Suppressor macrophage (primary cell): ENCODE results near the gene BEND3.
"Not testable (repeated sequence)": the region's sequence is repeated elsewhere in the genome, so short reads cannot be mapped to it uniquely, and the experiment has no call there.

Experiments used
- DNase-seq, 4 experiments: peaks; one replicate each; pipeline ENCODE4 v3.0.0-alpha.2; 2020 to 2022
- total RNA-seq, 17 experiments: gene quantifications; one replicate each; lab custom pipeline; 2026; ENCODE audit warnings: mixed read lengths in 6 of 17, inconsistent platforms in 3 of 17; lab: John Stamatoyannopoulos, UW

The BEND3 gene
- 0.62 to 11.8 (median 5.6) reads per million in 17 experiments for total RNA-seq

DNA sequence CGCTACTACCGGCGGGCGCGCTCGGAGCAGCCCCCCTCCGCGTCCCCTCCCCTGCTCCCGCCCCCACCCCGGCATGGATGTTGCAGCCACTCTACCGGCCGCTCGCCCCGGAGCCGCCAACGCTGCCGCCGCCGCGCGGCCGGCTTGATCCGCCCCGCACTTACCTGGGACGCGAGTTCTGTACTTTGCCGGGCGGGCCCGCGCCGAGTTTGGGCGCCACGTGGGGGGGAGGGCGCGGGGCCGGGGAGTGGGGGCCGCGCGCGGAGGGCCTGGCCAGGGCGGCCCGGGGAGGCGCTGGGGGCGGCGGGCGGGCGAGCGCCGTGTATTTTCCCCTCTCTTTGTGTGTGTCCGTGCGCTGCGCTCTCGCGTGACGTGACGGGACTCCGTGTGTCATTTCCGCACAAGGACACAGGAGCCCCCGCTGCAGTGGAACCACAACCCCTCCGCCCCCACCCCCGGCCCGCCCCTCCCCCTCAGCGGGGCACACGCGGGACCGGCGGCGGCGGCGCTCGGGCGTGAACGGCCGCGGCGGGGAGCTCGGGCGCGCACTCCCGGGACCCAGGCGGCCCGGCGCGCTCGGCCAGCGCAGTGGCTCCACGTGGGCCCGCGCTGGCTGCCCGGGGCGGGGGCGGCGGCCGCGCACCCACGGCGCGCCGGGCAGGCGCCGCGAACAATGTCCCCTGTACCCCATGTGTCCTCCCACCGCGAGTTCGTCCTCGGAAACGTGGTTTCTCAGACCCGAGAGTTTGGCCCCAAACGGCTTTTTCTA, at the start of gene BEND3:
BEND3 (minus strand) TSS at position 590 of the 769 bp plus-strand sequence. CDS start 16,230 bp downstream, outside the sequence.
- peak; percentile 14 to 62 (median 43) for DNase-seq

DNA sequence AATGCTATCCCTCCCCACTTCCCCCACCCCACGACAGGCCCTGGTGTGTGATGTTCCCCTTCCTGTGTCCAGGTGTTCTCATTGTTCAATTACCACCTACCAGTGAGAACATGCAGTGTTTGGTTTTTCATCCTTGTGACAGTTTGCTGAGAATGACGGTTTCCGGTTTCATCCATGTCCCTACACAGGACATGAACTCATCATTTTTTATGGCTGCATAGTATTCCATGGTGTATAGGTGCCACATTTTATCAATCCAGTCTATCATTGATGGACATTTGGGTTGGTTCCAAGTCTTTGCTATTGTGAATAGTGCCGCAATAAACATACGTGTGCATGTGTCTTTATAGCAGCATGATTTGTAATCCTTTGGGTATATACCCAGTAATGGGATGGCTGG, 49.0 kb upstream of the BEND3 start:
- DNase-seq, result not testable (repeated sequence)

DNA sequence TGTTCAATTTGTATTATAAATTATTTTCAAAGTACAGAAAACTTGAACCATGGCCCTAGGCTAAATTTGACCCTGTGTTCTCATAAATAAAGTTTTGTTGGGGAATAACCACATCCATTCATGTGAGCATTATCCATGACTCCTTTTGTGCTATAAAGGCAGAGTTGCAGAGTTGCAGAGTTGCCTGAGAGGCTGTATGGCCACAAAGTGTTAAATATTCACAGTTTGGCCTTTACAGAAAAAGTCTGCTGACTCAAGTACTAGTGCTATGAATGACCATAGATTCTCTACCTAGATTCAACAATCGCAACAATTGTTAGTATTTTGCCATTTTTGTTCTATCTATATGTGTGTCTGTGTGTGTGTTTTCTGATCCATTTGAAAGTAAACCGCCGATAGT, 46.2 kb upstream of the BEND3 start:
- no peak for DNase-seq

DNA sequence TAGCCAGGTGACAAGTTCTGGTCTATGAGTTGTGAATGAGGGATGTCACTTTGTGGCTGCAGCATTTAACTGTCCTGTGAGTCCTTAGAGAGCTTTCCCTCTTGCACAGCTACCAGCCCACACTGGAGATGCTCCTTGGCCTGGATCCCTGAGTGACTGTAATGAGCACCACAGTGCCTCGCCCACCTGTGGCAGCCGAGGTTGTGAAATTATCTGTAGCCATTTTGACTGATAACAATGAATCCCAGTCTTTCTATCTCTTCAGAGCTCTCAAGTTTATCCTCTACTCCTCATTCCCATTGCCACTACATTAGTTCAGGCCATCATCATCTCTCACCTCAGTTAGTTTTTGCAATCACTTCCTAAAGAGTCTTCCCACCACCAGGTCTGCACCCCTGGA, 41.3 kb upstream of the BEND3 start:
- no peak for DNase-seq

DNA sequence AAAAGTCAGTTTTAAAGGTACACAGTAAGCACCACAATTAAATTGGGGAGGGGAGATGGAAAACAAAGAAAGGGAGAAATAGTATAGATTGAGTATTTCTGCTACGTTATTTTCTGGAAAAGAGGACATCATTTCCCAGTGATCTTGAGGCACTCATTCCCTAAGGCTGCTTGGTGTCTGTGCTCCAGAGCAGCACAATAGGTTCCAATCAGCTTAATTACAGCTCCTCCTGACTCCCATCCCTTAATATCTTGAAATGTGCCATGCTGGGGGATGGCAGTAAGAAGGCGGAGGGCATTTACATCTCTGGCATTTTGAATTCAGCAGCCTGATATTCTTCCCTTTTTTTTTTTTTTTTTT, 39.5 kb upstream of the BEND3 start:
- DNase-seq, result no peak

DNA sequence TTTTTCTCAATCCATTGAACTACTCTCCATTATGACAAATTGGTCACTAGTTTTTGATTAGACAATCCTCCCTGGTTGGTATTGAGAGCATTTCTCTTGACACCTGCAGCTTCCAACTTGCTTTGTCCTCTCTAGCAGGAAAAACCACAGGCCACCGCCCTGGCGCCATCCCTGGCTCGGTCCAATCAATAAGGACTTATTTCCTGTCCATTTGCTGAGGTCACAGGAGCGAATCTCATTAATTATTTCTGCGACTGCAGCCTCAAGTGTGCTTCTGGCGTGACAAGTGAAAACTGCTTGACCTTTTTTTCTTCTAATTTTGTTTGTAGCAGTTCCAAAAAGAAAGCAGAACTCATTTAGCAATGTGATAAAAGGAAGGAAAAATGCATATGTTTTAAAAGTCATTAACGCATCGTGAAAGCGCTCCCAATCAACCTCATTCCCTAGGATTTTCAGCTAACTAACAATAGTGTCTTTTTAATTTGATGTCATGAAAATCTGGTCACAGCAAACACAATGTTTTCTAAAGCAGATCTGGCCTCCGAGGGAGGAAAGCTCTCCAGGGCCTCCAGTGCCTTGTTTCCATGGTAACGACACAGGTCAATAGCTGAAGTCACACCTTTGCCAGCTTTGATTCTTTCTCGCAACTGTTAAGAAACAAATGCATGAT, 39.0 kb upstream of the BEND3 start:
- no peak for DNase-seq

DNA sequence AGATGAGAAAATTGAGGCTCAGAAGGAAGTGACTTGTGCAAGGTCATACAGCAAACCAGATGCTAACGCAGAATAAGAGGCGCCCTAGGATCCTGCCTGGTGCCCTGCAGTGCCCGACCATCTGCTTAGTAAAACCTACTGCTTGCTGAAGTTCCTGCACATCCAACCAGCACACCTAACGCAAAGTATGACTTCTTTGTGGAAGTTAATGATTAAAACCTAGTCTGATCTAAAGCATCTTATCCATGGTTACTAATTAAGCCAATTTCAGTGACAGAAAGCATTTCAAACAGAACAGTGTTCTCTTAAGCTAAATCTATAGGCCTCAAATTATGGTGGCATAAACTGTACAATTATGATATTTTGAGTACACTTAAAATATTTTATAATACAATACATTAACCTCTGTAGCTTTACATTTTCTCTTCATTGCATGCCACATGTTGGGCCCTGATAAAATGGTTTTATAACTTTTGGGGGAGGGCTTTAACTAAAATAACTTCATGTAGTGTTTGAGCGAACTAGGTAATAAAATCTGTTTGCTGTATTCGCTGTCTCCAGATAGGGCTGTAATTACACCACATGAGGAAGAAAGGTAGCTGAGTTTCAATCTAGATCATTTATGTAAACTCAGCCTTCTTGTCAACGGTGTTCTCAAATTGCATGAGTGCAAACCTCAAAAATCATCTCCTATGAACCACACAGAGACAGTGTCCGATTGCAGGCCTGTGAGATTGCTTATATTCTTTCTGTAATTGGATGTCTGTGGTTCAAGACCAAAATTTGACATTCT, 37.5 kb upstream of the BEND3 start:
- DNase-seq, result no peak

DNA sequence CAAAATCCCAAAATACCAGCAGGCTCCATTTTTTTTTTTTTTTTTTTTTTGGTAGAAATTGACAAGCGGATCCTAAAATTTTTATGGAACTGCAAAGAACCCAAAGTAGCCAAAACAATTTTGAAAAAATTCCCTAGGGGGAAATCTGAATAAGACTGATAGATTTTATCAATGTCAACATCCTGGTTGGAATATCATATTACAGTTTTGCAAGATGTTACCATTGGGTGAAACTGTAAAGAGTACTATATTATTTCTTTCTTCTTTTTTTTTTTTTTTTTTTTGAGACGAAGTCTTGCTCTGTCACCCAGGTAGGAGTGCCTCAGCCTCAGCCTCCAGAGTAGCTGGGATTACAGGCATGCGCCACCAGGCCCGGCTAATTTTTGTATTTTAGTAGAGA, 29.4 kb upstream of the BEND3 start:
- no peak for DNase-seq

DNA sequence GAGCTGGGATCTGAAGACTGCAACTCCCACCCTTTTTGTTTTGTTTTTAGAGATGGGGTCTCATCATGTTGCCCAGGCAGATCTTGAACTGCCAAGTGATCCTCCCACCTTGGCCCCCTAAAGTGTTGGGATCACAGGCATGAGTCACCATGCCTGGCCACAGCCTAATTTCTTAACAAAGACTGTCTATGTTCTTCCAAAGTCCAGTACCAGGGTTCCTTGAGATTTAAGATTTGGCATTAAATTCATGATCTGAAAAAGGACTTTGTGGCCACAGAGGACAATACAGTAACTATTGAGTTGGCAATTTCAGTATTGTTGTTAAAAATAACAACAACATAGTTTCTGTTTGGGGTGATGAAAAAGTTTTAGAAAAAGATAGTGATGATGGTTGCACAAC, 28.7 kb upstream of the BEND3 start:
- no peak for DNase-seq

DNA sequence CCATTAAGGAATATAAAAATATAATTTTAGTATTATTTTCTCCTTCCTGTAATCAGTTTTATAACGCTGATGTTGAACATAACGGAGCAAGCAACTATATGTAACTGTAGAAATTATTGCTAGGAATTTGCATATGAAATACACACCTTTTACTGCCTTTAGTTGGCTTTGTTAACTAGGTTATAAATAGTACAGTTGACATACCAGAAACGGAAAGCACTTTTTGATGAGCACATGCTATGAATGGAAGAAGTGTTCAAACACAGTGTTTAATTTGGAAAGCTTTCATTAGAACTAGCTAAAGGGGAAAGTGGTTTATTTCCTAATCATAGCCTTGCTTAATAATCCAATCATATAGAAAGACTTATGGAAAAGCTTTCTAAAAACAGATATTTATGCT, 25.3 kb upstream of the BEND3 start:
- no peak for DNase-seq

DNA sequence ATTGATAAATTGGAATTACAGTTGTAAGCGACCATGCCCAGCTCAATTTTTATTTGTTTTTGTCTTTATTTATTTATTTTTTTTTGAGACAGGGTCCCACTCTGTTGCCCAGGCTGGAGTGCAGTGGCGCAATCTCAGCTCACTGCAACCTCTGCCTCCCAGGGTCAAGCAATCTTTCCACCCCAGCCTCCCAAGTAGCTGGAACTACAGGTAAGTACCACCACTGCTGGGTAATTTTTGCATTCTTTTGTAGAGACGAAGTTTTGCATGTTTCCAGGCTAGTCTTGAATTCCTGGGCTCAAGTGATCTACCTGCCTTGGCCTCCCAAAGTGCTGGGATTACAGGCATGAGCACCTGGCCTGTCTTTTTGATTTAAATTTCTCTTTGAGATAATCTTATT, 21.0 kb upstream of the BEND3 start:
- DNase-seq, result not testable (repeated sequence)

DNA sequence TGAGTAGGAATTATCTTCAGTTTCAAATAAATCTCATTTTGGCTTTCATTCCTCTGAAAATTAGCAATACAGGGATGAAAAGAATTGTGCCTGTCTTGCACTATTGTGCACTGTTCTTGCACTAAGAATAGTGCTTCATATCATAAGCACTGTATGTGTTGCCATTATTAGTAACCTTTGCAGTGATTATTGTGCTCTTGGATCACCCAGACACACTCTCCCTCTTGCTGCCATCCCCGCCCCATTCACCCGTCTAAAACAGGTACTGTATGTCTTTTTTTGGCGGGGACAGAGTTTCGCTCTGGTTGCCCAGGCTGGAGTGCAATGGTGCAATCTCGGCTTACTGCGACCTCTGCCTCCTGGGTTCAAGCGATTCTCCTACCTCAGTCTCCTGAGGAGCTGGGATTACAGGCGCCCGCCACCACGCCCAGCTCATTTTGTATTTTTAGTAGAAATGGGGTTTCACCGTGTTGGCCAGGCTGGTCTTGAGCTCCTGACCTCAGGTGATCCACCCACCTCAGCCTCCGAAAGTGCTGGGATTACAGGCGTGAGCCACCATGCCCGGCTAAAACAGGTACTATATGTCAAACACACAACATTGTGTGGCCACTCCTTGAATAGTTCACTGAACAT, 19.8 kb upstream of the BEND3 start:
- not testable (repeated sequence) for DNase-seq

DNA sequence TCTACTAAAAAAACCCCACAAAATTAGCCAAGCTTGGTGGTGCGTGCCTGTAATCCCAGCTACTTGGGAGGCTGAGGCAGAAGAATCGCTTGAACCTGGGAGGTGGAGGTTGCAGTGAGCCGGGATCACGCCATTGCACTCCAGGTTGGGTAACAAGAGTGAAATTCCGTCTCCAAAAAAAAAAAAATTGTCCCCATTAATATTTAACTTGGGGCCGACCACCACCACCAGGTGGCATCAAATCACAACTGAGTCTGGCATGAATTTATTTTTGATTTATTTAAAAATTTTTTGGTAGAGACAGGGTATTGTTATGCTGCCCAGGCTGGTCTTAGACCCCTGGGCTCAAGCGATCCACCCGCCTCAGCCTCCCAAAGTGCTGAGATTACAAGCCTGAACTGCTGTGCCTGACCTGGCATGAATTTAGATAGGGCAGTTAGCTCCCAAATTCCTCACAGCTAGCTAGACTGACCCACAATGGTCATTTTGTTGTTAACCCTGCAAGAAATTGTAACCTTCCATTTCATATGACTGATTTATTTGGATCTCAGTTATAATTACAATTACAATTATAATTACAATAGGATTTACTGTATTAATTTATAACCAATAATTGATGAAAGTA, 17.1 kb upstream of the BEND3 start:
- peak; percentile 12 to 45 (median 20) for DNase-seq

DNA sequence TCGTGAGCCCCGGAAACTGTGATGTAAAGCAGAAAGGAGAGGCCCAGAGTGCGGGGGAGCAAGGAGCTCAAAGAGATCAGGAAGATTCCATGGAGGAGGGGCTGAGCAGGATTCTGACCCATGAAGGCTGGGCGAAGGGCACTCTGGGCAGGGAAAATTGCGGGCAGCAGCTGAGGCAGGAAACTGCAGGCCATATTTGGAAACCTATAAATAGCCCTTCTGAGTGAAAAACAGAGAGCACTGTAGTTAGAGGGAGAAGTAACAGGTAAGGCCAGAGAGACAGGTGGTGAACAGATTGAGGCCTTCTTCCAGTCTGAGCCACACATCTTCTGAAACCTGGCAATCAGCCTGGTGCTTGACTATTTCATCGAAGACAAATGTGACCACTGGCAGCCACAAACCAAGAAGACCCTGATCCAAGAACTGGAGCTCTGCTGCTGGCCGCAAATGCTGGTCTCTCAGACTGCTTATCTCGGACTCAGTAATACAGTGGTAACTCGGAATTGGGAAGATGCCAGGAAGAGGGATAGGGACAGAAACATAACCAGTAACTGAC, 14.1 kb upstream of the BEND3 start:
- DNase-seq, result no peak

DNA sequence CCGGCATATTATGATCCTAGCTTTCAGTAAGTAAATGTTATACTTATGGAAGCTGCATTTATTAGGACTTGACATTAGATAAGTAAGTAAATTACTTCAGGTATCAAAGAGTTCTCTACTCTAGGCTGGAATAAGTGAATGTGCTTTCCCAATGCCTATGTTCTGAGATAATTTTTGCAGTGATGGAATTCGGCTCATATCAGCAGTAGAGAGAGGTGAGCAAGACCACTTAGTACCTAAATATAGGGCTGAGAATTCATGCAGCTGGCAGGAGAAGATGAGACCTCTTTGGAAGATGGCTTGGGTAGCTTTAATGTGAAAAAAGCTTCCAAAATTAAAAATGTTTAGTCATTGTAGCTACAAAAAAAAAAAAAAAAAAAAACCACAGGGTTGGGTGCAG, 13.3 kb upstream of the BEND3 start:
- DNase-seq, result no peak

DNA sequence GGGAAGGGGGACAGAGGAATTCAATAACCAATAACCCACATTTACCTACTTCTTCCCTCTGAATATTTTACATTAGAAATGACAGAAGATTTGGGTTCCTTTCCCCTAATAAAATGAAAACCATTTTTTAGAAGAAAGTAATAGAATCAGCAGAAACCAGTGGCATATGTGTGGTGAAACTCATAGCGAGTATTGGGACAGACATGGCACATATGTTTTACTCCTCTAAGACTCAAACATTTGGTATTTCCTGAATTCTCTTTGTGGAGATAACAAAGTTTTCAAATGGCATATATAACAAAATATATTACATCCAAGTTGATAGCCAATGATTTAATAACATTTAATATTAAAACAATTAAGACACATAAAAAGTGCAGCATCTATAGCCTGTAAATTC, 12.9 kb upstream of the BEND3 start:
- DNase-seq, result no peak

DNA sequence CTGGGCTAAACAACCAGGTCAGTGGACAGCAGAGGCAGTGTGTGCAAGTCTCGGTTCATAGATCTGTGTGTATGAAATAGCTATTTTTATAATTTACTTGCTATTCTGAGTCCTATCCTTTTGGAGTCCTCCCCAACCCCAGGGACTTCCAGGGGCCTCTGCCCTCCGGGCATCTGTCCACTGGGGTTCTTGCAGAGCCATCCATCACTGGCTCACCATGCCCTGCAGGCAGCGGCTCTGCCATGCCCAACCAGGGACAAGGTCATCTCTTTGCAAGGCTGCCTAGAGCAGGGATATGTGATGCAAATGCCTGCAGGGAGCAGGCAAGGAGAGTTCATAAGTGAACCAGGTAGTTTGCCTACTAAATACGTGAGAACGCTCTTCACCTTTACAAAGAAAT, 10.5 kb upstream of the BEND3 start:
- no peak for DNase-seq

DNA sequence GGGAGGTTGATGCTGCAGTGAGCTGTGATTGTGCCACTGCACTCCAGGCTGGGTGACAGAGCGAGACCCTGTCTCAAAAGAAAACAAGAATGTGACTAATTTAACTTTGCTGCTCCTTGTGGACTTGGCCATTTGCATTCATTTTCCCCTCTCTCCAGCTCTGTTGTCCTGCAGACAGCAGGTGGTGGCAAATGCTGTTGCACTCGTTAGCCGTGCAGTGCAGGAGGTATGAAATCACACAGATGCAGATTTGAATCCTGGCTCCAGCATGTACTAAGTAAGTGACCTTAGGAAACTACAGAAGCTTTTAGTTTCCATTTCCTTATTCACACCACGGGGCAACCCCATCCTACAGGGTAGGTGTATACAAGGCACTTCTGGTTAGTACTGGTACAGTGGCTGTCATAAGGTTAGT, 9.6 kb upstream of the BEND3 start:
- DNase-seq, result no peak

DNA sequence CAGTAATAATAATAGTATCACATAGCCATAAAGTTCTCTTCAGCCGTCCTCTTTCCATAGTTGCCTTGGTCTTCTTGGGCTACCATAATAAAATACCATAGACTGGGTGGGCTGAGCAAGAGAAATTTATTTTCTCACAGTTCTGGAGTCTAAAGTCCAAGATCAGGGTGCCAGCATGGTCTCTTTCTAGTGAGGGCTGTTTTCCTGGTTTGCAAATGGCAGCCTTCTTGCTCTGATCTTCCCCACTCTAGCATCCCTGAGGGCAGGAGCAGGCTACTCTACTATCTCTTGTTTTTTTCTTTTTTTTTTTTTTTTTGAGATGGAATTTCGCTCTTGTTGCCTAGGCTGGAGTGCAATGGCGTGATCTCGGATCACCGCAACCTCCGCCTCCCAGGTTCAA, 8.2 kb upstream of the BEND3 start:
- DNase-seq, result no peak

DNA sequence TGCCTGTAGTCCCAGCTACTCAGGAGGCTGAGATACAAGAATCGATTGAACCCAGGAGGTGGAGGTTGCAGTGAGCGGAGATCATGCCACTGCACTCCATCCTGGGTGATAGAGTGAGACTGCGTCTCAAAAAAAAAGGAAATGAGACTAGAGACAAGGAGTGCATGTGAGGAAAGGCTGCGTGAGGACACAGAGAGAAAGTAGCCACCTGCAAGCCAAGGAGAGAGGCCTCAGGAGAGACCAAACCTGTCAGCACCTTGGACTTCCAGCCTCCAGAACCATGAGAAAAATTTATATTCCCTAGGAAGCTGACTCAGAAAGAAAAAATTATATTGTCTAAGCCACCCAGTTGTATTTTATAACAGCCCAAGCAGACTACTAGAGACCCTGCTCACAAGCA, 7.4 kb upstream of the BEND3 start:
- DNase-seq, result no peak

DNA sequence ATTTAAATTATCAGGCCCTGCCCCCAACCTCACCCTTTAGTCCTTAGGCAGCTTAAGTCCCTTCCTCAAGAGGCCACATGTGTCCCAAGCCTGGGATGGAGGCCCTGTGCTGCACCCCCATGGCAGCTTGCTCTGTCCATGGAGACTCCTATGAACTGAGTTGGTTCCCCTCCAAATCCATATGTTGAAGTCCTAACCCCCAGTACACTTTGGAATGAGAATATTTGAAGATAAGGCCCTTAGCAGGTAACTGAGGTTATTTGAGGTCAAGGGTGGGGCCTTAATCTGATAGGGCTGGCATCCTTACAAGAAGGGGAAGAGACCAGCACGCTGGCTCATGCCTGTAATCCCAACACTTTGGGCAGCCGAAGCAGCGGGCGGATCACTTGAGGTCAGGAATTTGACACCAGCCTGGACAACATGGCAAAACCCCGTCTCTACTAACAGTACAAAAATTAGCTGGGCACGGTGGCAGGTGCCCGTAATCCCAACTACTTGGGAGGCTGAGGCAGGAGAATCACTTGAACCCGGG, 6.7 kb upstream of the BEND3 start:
- no peak for DNase-seq

DNA sequence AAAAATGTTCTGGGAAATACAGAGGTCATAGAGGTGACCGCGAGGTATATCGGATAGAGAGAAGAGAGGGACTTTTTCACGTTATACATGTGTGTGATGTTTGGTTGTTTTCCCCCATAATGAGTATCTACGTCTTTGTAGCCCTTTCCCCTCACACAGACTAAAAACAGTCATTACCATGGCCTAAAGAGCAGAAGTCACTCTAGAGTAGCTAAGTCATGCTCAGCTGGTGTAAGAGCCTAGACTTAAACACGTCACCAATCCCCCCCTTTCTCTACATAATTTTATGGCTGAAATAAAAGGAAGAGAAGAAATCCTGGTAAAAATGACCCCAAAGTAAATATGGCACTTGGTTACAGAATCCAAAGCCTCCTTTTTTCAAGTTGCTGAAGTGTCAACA, 6.0 kb upstream of the BEND3 start:
- DNase-seq, result no peak
